GM12801 (cell line): ENCODE results near the gene FAM193B.

Source experiments
- TF ChIP-seq, protein P1 (sequence below): IDR thresholded peaks from one replicate; pipeline ENCODE4 v1.5.1; 2011; ENCODE audit warnings: control low read depth; ENCODE audit not compliant: insufficient read length; ENCODE audit errors: extremely low read depth

The FAM193B gene

DNA sequence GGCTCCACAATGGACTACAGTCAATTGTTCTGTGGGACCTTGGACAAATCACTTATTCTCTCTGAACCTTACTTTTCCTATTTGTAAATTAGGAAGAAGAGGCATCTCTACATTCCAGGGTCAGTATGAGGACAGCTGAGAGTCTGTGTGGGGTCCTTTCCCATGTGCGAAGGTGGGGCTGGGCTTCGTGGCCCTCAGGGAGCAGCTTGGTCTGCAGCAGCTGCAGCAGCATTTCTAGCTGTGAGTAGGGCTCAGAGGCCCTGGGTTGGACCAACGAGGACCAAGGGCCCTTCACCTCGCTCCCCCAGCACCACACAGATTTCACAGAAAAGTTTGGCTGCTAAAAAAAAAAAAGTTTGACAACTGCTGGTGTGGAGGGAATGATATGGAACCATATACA, 28.2 kb downstream of the FAM193B start:
- TF ChIP-seq, protein P1, sequence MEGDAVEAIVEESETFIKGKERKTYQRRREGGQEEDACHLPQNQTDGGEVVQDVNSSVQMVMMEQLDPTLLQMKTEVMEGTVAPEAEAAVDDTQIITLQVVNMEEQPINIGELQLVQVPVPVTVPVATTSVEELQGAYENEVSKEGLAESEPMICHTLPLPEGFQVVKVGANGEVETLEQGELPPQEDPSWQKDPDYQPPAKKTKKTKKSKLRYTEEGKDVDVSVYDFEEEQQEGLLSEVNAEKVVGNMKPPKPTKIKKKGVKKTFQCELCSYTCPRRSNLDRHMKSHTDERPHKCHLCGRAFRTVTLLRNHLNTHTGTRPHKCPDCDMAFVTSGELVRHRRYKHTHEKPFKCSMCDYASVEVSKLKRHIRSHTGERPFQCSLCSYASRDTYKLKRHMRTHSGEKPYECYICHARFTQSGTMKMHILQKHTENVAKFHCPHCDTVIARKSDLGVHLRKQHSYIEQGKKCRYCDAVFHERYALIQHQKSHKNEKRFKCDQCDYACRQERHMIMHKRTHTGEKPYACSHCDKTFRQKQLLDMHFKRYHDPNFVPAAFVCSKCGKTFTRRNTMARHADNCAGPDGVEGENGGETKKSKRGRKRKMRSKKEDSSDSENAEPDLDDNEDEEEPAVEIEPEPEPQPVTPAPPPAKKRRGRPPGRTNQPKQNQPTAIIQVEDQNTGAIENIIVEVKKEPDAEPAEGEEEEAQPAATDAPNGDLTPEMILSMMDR: no peak

DNA sequence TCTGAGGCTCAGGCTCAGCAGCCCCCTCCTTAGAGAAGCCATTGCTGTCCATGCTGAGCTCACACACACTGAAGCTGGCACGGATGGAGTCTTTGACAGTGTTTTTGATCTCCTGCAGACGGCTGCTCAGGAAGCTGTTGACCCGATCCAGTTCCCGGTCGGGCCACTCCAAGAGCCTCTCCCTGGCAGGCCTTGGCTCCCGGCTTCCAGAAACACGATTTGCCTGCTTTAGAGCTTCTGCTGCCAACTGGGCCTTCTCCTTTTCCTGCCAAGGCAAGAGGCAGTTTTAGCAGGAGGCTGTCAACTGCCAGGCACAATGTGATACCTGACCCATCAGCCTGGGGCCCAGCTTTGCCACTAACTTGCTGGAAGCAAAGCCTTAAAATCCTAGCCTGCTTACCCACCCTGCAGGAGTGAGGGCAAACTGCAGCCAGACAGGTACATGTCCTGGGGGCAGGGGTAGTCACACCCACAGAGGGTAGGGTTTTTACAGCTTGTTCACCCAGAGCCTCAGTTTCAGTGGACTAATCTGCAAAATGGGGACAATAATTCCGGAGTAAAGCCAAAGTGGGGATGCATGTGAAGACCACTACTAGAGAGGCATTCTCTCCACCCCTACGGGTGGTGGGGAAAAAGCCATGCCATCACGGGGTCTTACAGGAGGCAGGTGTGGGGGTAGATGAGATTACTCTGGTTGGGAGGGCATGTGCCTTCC, 29.3 kb downstream of the FAM193B start:
- TF ChIP-seq, protein P1: no peak

DNA sequence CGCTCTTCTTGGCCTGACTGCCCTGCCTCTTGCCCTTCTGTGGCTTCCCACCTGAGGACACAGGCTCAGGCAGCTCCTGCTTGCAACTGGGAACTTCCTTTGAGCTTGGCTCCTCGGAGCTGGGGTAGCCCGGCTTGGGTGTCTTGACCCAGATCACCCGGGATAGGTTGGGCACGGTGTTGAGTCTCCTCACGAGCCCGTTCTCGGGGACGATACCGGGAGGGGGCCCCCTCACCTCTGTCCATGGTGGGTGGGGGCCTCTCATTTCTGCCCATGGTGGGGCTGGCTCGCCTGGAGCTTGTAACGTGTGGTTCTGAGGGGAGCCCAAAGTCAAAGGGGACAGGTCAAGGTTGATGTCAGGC, 29.8 kb downstream of the FAM193B start:
- TF ChIP-seq, protein P1: no peak

DNA sequence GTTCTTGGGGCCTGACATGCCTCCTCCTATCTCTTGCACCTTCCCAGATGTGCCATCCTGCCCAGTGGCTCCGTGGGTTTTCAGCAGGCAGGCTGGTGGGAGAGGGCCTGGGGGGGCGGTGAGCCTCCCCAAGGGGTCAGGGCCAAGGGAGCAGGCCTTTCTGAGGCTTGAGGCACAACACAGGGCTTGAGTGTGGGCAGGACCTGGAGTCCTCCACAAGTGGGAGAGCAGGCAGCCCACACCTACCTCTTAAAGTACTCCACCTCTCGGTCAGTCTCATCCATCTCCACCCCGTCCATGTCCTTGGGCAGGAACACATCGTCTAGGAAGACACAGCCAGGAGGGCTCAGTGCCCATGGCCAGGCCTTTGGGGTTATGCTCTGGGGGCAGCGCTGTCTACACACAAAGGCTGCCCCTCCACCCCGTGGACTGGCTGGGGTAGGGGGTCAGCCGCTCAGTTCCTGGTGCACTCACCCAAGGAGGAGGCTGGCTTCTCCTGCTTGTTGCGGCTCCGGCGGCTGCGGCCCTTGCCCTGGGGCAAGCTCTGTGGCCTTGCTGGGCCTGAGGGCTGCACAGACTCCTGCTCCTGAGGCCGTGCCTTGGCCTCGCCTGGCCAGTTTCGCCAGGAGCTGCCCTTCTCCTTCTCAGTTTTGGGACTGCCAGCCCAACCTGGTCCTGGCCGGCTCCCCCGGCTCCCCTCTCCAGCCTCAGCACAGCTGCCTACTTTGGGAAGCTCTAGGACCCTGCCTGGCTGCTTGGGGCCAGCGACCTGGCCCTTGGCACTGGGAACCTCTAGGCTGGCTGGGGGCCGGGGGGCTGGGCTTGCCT, 30.4 kb downstream of the FAM193B start:
- TF ChIP-seq, protein P1: no peak

DNA sequence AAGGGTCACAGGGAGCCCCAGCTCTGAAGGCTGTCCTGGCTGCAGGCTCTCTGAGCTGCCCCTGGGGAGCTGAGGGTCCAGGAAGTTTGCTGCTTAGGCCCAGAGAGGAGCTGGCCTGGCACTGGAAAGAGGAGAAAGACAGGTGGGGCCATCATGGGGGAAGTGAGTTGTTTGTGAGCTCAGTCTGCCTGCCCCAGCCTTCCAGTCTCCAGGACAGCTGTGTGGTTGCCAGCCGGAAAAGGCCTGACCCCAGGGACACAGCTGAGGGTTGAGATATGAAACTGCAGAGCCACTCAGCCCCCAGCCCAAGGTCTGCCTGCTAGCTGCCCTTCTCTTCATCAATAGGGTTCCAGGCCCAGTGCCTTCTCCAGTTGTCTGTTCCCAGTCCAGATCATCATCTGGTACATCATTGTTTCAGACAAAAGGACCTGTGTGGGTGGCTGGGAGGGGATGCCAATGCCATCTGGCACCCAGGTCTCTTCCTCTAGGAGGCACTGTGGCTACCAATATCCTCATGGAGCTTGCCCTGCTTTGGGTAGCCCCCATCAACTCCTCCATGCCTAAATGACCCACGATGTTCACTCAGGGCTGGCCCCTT, 33.3 kb downstream of the FAM193B start:
- TF ChIP-seq, protein P1: no peak

DNA sequence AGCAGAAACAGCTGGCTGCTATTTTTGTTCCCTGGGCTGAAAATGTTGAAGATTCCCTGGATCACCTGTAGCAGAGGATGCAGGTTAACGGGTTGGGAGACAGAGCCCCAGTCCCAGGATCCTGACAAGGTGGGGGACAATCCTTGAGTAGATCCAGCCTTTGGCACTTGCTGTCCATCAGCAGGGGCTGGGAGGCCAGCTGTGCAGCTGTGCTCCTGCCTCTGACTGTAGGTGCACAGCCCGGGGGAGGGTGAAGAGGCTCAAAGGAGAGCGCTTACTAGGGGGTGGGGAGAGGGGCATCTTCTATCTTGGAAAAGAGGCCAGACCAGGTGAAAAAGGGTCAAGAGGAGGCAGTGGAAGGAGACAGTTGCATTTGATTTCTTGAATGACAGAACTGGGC, 34.1 kb downstream of the FAM193B start:
- TF ChIP-seq, protein P1: no peak

DNA sequence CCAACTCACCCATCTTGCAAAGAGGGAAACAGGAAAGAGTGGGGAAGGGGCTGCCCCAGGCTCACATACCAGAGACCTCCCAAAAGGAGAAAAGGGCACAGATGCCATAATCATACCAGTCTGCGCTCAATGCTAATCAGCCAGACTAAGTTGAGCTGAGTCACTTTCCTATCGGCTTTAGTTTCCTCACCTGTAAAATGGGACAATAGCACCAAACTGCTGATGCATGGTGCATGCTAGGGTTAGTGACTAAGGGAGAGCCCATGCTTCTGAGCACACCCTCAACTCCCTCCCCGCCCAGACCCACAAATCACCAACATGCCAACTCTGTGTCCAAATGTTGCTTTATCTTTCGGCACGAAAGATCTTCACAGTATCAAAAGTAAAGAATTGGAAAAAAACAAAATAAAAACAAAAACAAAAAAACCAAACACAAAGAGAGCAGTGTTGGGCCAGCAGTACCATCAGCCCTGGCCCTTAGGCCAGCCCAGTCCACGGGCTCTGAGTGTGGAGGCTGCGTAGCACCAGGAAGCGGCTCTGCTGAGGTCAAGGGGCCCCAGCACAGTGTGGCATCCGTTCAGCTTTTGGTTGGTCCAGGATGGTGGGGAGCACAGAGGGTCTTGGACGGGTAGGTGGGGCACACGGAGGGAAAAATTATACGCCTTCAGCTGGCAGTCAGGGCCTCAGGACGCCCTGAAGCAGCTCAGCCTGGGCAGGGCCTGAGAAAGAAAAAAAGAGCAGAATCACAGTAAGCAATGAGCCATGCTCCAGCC, 34.7 kb downstream of the FAM193B start:
- TF ChIP-seq, protein P1: no peak
